H9 (cell line): ENCODE data around the gene KIF26B. TPM values are rescaled to one million over a fixed set of nuclear protein-coding genes. Genes with fewer than 3 reads are reported as not detected.

Experiments used
- DNase-seq: peaks from one replicate; pipeline ENCODE4 v3.0.0-alpha.2; 2017
- H2AFZ ChIP-seq: one replicate; pipeline ENCODE4 v1.6.1; 2013; ENCODE audit warnings: mild to moderate bottlenecking, low read length, control low read depth, moderate library complexity
- H2AK5ac ChIP-seq: 2 replicates; pipeline ENCODE4 v1.6.1; 2013; ENCODE audit warnings: low read length, control low read depth, mixed read lengths; ENCODE audit not compliant: insufficient read length
- H2BK120ac ChIP-seq: one replicate; pipeline ENCODE4 v1.6.1; 2013; ENCODE audit warnings: low read depth, mild to moderate bottlenecking, low read length, control low read depth, inconsistent platforms; ENCODE audit not compliant: poor library complexity, severe bottlenecking
- H2BK12ac ChIP-seq: 2 replicates; pipeline ENCODE4 v1.6.1; 2013; ENCODE audit warnings: low read length, control low read depth, mixed read lengths, low read depth; ENCODE audit not compliant: insufficient read length
- H2BK15ac ChIP-seq: 2 replicates; pipeline ENCODE4 v1.6.1; 2013; ENCODE audit warnings: low read depth, low read length, control low read depth
- H2BK20ac ChIP-seq: one replicate; pipeline ENCODE4 v1.6.1; 2013; ENCODE audit warnings: low read depth, mild to moderate bottlenecking, low read length, control low read depth, inconsistent platforms; ENCODE audit not compliant: poor library complexity, severe bottlenecking
- H2BK5ac ChIP-seq: 2 replicates; pipeline ENCODE4 v1.6.1; 2013; ENCODE audit warnings: low read length, control low read depth, mixed read lengths; ENCODE audit not compliant: insufficient read length
- H3K14ac ChIP-seq: 2 replicates; pipeline ENCODE4 v1.6.1; 2013; ENCODE audit warnings: low read length, control low read depth; ENCODE audit not compliant: insufficient read depth
- H3K18ac ChIP-seq: 2 replicates; pipeline ENCODE4 v1.6.1; 2013; ENCODE audit warnings: low read depth, mild to moderate bottlenecking, mixed read lengths, low read length, control low read depth; ENCODE audit not compliant: insufficient read length
- H3K23ac ChIP-seq: 2 replicates; pipeline ENCODE4 v1.6.1; 2013; ENCODE audit warnings: low read length, control low read depth, mixed read lengths, low read depth; ENCODE audit not compliant: insufficient read length
- H3K23me2 ChIP-seq: 2 replicates; pipeline ENCODE4 v1.6.1; 2013; ENCODE audit warnings: low read depth, mild to moderate bottlenecking, mixed read lengths, low read length, control low read depth; ENCODE audit not compliant: insufficient read length, poor library complexity, severe bottlenecking
- H3K27ac ChIP-seq: 2 replicates; pipeline ENCODE4 v1.5.1; 2013; ENCODE audit warnings: low read length, control low read depth, mixed read lengths, low read depth; ENCODE audit not compliant: insufficient read length
- H3K27me3 ChIP-seq: 2 replicates; pipeline ENCODE4 v1.6.1; 2013; ENCODE audit warnings: low read length, control low read depth, inconsistent platforms; ENCODE audit not compliant: insufficient read depth
- H3K4ac ChIP-seq: 2 replicates; pipeline ENCODE4 v1.6.1; 2013; ENCODE audit warnings: low read depth, mild to moderate bottlenecking, control low read depth, inconsistent platforms, low read length, moderate library complexity
- H3K4me1 ChIP-seq: 2 replicates; pipeline ENCODE4 v1.6.1; 2013; ENCODE audit warnings: low read length, control low read depth, inconsistent platforms; ENCODE audit not compliant: insufficient read depth
- H3K4me2 ChIP-seq: 2 replicates; pipeline ENCODE4 v1.6.1; 2013; ENCODE audit warnings: low read length, control low read depth, mixed read lengths; ENCODE audit not compliant: insufficient read length, insufficient read depth
- H3K56ac ChIP-seq: 2 replicates; pipeline ENCODE4 v1.6.1; 2013; ENCODE audit warnings: low read depth, mild to moderate bottlenecking, mixed read lengths, low read length, control low read depth; ENCODE audit not compliant: insufficient read length
- H3K79me1 ChIP-seq: 2 replicates; pipeline ENCODE4 v1.6.1; 2013; ENCODE audit warnings: low read depth, mild to moderate bottlenecking, moderate library complexity, low read length, control low read depth, inconsistent platforms; ENCODE audit not compliant: insufficient read depth, poor library complexity, severe bottlenecking
- H3K79me2 ChIP-seq: 2 replicates; pipeline ENCODE4 v1.6.1; 2013; ENCODE audit warnings: low read length, control low read depth, inconsistent platforms; ENCODE audit not compliant: insufficient read depth
- H3K9ac ChIP-seq: 2 replicates; pipeline ENCODE4 v1.6.1; 2013; ENCODE audit warnings: low read length, control low read depth, mixed read lengths; ENCODE audit not compliant: insufficient read length; ENCODE audit errors: extremely low read depth
- H3K9me3 ChIP-seq: one replicate; pipeline ENCODE4 v1.6.1; 2013; ENCODE audit warnings: low read depth, low read length, inconsistent platforms; ENCODE audit not compliant: control insufficient read depth
- H3T11ph ChIP-seq: one replicate; pipeline ENCODE4 v1.6.1; 2013; ENCODE audit warnings: mild to moderate bottlenecking, low read length, control low read depth, inconsistent platforms
- H4K20me1 ChIP-seq: one replicate; pipeline ENCODE4 v1.6.1; 2013; ENCODE audit not compliant: control insufficient read depth, insufficient read length, insufficient read depth
- H4K5ac ChIP-seq: 2 replicates; pipeline ENCODE4 v1.6.1; 2013; ENCODE audit warnings: low read depth, mild to moderate bottlenecking, mixed read lengths, low read length, control low read depth; ENCODE audit not compliant: insufficient read length
- H4K8ac ChIP-seq: replicated peaks from 2 replicates; pipeline ENCODE4 v1.6.1; 2013; ENCODE audit warnings: low read length, control low read depth, mixed read lengths, low read depth; ENCODE audit not compliant: insufficient read length
- H4K91ac ChIP-seq: 2 replicates; pipeline ENCODE4 v1.6.1; 2013; ENCODE audit warnings: low read depth, mild to moderate bottlenecking, moderate library complexity, mixed read lengths, low read length, control low read depth; ENCODE audit not compliant: insufficient read length
- H3K27ac Mint-ChIP-seq, 3 experiments: 2 replicates in 2 of 3; 3 replicates in 1 of 3; pipeline ENCODE4 v1.8.0; 2020 to 2021; ENCODE audit warnings: mixed read lengths in 3 of 3, mild to moderate bottlenecking in 1 of 3, moderate library complexity in 1 of 3
- H3K27me3 Mint-ChIP-seq: 2 replicates; pipeline ENCODE4 v1.8.0; 2021; ENCODE audit warnings: low read depth, mild to moderate bottlenecking, moderate library complexity, mixed read lengths
- H3K36me3 Mint-ChIP-seq, 3 experiments: 2 replicates in 2 of 3; 3 replicates in 1 of 3; pipeline ENCODE4 v1.8.0; 2020 to 2021; ENCODE audit warnings: low read depth in 3 of 3, mixed read lengths in 3 of 3; ENCODE audit not compliant: insufficient read depth in 1 of 3
- H3K4me1 Mint-ChIP-seq, 2 experiments: 2 replicates each; pipeline ENCODE4 v1.8.0; 2020; ENCODE audit warnings: mixed read lengths in 2 of 2
- H3K4me3 Mint-ChIP-seq, 2 experiments: 2 replicates in 1 of 2; 3 replicates in 1 of 2; pipeline ENCODE4 v1.8.0; 2020 to 2021; ENCODE audit warnings: mild to moderate bottlenecking in 2 of 2, mixed read lengths in 2 of 2, moderate library complexity in 1 of 2
- H3K9me3 Mint-ChIP-seq, 2 experiments: 2 replicates in 1 of 2; 3 replicates in 1 of 2; pipeline ENCODE4 v1.8.0; 2020; ENCODE audit warnings: mild to moderate bottlenecking in 2 of 2, mixed read lengths in 2 of 2, moderate library complexity in 1 of 2
- WGBS: extraction: QIAGEN DNeasy Blood & Tissue Kit; methylation state at CpG from one replicate; pipeline ENCODE4 v1.1.7; 2013; ENCODE audit warnings: missing lambda C conversion rate, low lambda C conversion rate, mixed read lengths; ENCODE audit not compliant: insufficient read length; ENCODE audit errors: extremely low coverage; 5-methylcytosine and 5-hydroxymethylcytosine counted together
- total RNA-seq: library from RNA; stranded (reverse); gene quantifications from 2 replicates; pipeline ENCODE4 v1.2.1, GENCODE V29; 2021
- TF ChIP-seq, protein P1 (sequence below): fragments of 200-600 bp; sonication (generic); conservative IDR thresholded peaks from 3 replicates; pipeline ENCODE4 v1.8.0; 2021; ENCODE audit warnings: antibody characterized with exemption, mild to moderate bottlenecking

The KIF26B gene
- total RNA-seq, 1 experiment from 2014 or later = 0.13 TPM

DNA sequence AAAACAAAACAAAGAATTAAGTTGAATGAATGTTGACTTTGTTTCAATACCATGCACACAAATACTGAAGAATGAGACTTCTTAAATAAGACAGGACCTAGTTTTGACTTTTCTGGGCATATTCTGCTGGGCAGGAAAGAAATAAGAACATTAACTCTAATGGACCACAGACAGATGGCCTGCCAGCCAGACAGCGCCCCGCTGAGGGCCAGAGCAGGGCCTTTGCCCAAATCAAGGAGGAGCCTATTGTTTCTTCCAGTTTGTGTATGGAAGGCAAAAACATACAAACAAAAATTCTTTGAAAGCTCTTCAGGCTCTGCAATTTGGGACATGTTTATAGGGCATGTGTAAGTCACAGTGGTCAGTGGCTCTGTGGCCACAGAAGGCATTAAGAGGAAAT lies 44.4 kb upstream of the KIF26B start:
- Histone ChIP-seq H2BK120ac (no peak overlapping the region), H3K18ac (no peak overlapping the region), H3K4me2 (no peak overlapping the region), H3K23ac (no peak overlapping the region), H3K27me3 (no peaks in the 10 kb centered on the region; the same call in 1 of the 2 replicates), H3K27ac (no peak overlapping the region), H2BK15ac (no peak overlapping the region), H2BK20ac (no peak overlapping the region), H2AFZ (no peak overlapping the region), H4K8ac (no peak overlapping the region), H3K23me2 (no peaks in the 10 kb centered on the region), H4K91ac (no peak overlapping the region), H2BK12ac (no peak overlapping the region), H4K5ac (no peak overlapping the region), H3T11ph (no peak overlapping the region), H3K79me1 (no peaks in the 10 kb centered on the region), H3K4me1 (no peaks in the 10 kb centered on the region), H2BK5ac (no peak overlapping the region), H3K9me3 (no peaks in the 10 kb centered on the region), H3K4ac (no peak overlapping the region), H2AK5ac (no peak overlapping the region), H3K9ac (no peak overlapping the region), H3K56ac (no peak overlapping the region), H3K14ac (no peak overlapping the region), H4K20me1 (no peaks in the 10 kb centered on the region), H3K79me2 (no peaks in the 10 kb centered on the region)
- peaks cover 11 to 16% of the 10 kb centered on the region in 2 experiments for H3K4me1 Mint-ChIP-seq
- TF ChIP-seq, protein P1, sequence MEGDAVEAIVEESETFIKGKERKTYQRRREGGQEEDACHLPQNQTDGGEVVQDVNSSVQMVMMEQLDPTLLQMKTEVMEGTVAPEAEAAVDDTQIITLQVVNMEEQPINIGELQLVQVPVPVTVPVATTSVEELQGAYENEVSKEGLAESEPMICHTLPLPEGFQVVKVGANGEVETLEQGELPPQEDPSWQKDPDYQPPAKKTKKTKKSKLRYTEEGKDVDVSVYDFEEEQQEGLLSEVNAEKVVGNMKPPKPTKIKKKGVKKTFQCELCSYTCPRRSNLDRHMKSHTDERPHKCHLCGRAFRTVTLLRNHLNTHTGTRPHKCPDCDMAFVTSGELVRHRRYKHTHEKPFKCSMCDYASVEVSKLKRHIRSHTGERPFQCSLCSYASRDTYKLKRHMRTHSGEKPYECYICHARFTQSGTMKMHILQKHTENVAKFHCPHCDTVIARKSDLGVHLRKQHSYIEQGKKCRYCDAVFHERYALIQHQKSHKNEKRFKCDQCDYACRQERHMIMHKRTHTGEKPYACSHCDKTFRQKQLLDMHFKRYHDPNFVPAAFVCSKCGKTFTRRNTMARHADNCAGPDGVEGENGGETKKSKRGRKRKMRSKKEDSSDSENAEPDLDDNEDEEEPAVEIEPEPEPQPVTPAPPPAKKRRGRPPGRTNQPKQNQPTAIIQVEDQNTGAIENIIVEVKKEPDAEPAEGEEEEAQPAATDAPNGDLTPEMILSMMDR = no peak
- no peak for DNase-seq
- WGBS = no CpG with 5 or more reads among the region's 2 CpGs
- H3K36me3 Mint-ChIP-seq = no peaks in the 10 kb centered on the region
- no peak overlapping the region for H3K4me3 Mint-ChIP-seq
- no peak overlapping the region for H3K27ac Mint-ChIP-seq
- no peaks in the 10 kb centered on the region for H3K9me3 Mint-ChIP-seq
- no peaks in the 10 kb centered on the region for H3K27me3 Mint-ChIP-seq
